ENCODE measurements around the gene ARVCF. TPM values are rescaled to one million over a fixed set of nuclear protein-coding genes. Genes with fewer than 3 reads are reported as not detected.

ARVCF gene
- total RNA-seq, 4 donors from 2014 or later: 32.5 to 61.5 (median 39.5) TPM

DNA sequence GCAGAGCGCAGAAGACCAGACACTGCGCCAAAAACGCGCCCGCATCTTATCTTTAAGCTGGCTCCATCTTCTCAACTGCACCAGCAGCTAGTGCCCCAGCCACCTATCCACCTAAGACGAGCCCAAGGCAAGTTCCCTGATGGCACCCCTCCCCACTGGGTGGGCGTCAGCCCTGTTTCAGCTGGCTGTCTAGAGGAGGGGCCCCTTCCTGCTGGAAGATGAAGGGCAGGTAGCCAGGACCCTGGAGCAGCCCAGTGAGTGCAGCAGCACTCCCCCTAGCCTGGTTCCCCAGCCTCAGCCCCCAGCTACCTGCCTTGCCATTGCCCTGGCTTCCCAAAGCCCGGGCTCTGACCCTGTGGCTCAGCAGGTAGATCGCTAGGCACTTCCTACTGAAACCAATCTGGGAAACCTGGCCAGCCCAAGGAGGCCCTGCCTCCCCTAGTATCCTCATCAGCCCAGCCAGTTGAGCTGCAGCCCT lies 28.3 kb downstream of the ARVCF start:
- Histone ChIP-seq H3K4me1 (peaks cover 0 to 81% (median 50%) of the 10 kb centered on the region in 3 donors), H3K4me3 (no peak overlapping the region), H3K27ac (peak overlapping the region in 3 of 4 donors; percentile 33 to 93 (median 92)), H3K36me3 (no peaks in the 10 kb centered on the region), H3K27me3 (no peaks in the 10 kb centered on the region), H3K9me3 (no peaks in the 10 kb centered on the region)
- WGBS, 2 donors (ENCODE audit: low coverage in 1 of 2): 100% methylated on average over 4 of the region's 9 CpGs; no CpG with 5 or more reads in 1 of the 2 donors
- TF ChIP-seq POLR2A (IDR thresholded peaks at IDR 0.05): no peak
- TF ChIP-seq, protein P1, sequence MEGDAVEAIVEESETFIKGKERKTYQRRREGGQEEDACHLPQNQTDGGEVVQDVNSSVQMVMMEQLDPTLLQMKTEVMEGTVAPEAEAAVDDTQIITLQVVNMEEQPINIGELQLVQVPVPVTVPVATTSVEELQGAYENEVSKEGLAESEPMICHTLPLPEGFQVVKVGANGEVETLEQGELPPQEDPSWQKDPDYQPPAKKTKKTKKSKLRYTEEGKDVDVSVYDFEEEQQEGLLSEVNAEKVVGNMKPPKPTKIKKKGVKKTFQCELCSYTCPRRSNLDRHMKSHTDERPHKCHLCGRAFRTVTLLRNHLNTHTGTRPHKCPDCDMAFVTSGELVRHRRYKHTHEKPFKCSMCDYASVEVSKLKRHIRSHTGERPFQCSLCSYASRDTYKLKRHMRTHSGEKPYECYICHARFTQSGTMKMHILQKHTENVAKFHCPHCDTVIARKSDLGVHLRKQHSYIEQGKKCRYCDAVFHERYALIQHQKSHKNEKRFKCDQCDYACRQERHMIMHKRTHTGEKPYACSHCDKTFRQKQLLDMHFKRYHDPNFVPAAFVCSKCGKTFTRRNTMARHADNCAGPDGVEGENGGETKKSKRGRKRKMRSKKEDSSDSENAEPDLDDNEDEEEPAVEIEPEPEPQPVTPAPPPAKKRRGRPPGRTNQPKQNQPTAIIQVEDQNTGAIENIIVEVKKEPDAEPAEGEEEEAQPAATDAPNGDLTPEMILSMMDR (IDR thresholded peaks at IDR 0.05): no peak
- TF ChIP-seq POLR2AphosphoS5 (IDR thresholded peaks at IDR 0.05): no peak
- no peak for TF ChIP-seq EP300 (IDR thresholded peaks at IDR 0.05)
- ATAC-seq: no peak

DNA sequence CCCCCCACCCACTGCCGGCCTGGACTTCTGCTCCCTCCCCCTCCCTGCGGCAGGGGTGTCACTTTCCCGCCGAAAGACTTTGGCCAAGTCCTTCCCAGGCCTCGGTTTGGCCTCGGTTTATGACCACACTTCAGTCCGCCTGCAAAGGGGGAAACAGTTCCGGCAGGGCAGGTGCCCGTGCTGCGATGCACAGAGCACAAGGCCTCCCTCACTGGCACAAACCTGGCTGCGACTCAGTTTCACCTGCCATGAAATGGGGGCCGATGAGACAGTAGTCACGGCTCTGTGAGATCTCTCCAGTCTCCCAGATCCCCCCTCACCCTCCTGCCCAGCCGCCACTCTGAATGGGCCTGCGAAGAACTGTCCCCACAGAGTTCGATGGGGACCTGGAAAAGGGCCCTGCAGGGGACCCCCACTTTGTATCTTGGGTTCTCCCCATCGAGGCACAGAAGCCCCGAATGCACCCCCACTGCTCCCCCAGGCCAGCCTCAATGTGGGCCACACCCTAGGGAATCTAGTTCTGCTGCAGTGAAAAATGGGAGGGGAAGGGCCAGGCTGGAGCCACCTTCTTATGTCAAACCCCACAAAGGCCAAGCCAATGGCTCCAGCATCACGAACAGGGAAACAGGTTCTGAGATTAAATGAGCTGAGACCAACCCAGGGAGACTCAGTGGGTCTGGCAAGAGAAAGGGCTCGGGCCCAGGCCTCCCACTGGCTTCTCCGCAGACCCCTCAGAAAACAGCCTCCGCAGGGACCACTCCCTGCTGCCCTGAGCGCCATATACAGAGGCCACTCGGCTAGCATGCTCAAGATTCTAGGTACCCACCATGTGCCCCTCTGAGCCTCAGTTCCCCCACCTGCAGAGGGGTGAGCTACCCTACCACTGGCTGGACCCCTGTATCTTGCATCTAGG lies 29.0 kb downstream of the ARVCF start:
- no peaks in the 10 kb centered on the region for H3K36me3 ChIP-seq
- H3K9me3 ChIP-seq: no peaks in the 10 kb centered on the region
- H3K27ac ChIP-seq: peak overlapping the region in 3 of 4 donors; percentile 92 to 93 (median 93)
- no peak for ATAC-seq
- no peak for TF ChIP-seq POLR2A (IDR thresholded peaks at IDR 0.05)
- TF ChIP-seq POLR2AphosphoS5 (IDR thresholded peaks at IDR 0.05): no peak
- TF ChIP-seq, protein P1 (IDR thresholded peaks at IDR 0.05): no peak
- TF ChIP-seq EP300 (IDR thresholded peaks at IDR 0.05): no peak
- WGBS, 2 donors (ENCODE audit: low coverage in 1 of 2): 87 to 100% methylated on average over 1 to 3 of the region's 24 CpGs
- H3K4me1 ChIP-seq: peaks cover 0 to 81% (median 43%) of the 10 kb centered on the region in 3 donors
- peak overlapping the region in 1 of 2 donors; percentile 93 for H3K4me3 ChIP-seq
- no peaks in the 10 kb centered on the region for H3K27me3 ChIP-seq

DNA sequence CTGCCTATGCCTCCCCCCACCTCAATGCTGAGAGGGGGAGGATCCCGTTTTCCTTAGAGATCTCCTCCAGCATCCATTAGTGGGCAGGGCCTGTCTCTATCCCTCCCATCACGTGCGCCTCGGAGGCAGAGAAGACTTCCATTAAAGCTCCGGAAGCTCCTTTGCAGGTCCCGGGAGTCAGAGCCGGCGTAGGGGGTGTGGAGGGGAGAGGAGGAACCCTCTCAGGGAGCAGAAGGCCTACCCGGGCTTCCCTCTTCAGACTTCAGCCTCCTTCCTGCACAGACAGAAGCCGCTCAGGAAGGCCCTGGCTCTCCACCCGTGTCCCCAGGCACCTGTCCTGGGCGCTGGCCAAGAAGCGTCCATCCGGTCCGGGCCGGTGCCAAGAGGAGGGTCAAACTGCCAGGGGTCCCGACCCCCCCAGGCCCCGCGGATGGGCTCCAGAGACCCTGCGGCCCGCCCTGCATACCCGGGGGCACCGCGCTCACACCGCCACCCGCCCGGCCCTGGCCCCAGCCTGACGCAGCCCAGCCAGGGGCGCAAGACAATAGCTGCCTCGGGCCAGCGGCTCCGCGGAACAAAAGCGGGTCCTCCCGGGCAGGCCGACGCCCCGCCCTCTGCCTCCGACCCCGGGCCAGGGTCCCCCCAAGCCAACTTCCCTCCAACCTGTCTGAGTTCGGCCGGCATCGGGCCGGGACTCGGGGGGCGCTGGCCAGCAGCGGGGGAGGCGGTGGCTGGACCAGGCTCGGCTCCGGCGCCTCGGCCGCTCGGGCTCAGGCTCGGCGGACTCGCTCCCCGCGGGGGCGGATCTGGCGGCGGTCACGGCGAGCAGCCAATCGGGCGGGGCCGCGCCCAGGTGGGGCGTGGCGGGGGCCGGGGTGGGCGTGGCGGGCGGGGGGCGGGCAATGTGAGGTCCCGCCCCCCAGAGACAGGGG lies 29.9 kb downstream of the ARVCF start:
- ATAC-seq: peak; percentile 86
- no CpG with 5 or more reads among the region's 76 CpGs for WGBS, 2 donors (ENCODE audit: low coverage in 1 of 2)

DNA sequence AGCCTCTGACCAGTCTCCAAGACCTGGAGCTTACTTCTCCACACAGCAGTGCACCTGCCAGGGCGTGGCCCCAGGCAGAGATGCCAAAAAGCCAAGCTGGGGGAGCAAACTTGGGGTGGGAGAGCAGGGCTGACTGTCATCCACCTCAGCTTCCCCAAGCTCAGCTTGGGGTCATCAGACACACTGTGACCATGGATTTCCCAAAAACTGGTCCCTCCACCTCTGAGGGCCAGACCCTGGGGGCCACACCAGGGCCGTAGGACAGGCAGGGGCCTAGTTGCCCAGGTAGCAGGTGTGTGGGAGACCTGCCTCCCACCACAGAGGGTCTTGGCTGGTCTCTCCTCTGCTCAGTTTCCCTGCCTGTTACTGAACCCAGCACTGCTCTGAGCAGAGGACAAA lies 30.6 kb downstream of the ARVCF start:
- no peaks in the 10 kb centered on the region for H3K27me3 ChIP-seq
- H3K27ac ChIP-seq: peak overlapping the region in 3 of 4 donors; percentile 92 to 93 (median 93)
- H3K36me3 ChIP-seq: peaks cover 0 to 10% of the 10 kb centered on the region in 2 donors
- H3K9me3 ChIP-seq: no peaks in the 10 kb centered on the region
- H3K4me3 ChIP-seq: peak overlapping the region; percentile 79 to 93
- no peak for ATAC-seq
- TF ChIP-seq, protein P1 (IDR thresholded peaks at IDR 0.05): no peak
- TF ChIP-seq POLR2AphosphoS5 (IDR thresholded peaks at IDR 0.05): no peak
- no peak for TF ChIP-seq EP300 (IDR thresholded peaks at IDR 0.05)
- TF ChIP-seq POLR2A (IDR thresholded peaks at IDR 0.05): no peak
- no CpG with 5 or more reads among the region's 2 CpGs for WGBS, 2 donors (ENCODE audit: low coverage in 1 of 2)
- peaks cover 0 to 67% (median 28%) of the 10 kb centered on the region in 3 donors for H3K4me1 ChIP-seq

More for the DNA sequence above, 29.9 kb downstream of the ARVCF start:
- TF ChIP-seq POLR2AphosphoS5 (IDR thresholded peaks at IDR 0.05) (peak; percentile 64), EP300 (IDR thresholded peaks at IDR 0.05) (no peak), POLR2A (IDR thresholded peaks at IDR 0.05) (peak; percentile 78 to 80)
- TF ChIP-seq, protein P1 (IDR thresholded peaks at IDR 0.05): peak in 1 of 4 experiments; percentile 5
- Histone ChIP-seq H3K9me3 (no peaks in the 10 kb centered on the region), H3K27ac (peak overlapping the region; percentile 87 to 93 (median 92)), H3K4me1 (peaks cover 0 to 73% (median 34%) of the 10 kb centered on the region in 3 donors), H3K4me3 (peak overlapping the region; percentile 79 to 93), H3K36me3 (peaks cover 0 to 4% of the 10 kb centered on the region in 2 donors), H3K27me3 (no peaks in the 10 kb centered on the region)

Data from gastroesophageal sphincter (tissue), 4 donors.